HUES6 (cell line): ENCODE results near the gene DNAI1.
"Not testable (repeated sequence)": the region's sequence is repeated elsewhere in the genome, so short reads cannot be mapped to it uniquely, and the experiment has no call there.

ENCODE experiments used
- H3K27ac ChIP-seq: 2 replicates; pipeline ENCODE4 v1.7.0; 2013; ENCODE audit warnings: low read depth, mild to moderate bottlenecking, low read length, inconsistent platforms
- H3K27me3 ChIP-seq: 2 replicates; pipeline ENCODE4 v1.6.1; 2013; ENCODE audit warnings: low read length; ENCODE audit not compliant: control insufficient read depth, insufficient read depth
- H3K36me3 ChIP-seq: 2 replicates; pipeline ENCODE4 v1.6.1; 2013; ENCODE audit warnings: low read length; ENCODE audit not compliant: control insufficient read depth, insufficient read depth
- H3K4me1 ChIP-seq: 2 replicates; pipeline ENCODE4 v1.6.1; 2013; ENCODE audit warnings: low read length; ENCODE audit not compliant: control insufficient read depth, insufficient read depth
- H3K4me3 ChIP-seq: 2 replicates; pipeline ENCODE4 v1.5.1; 2013; ENCODE audit warnings: low read depth, low read length
- H3K9ac ChIP-seq: one replicate; pipeline ENCODE4 v1.6.1; 2013; ENCODE audit warnings: mild to moderate bottlenecking, low read length
- H3K9me3 ChIP-seq: 2 replicates; pipeline ENCODE4 v1.6.1; 2013; ENCODE audit warnings: low read depth, low read length; ENCODE audit not compliant: control insufficient read depth, insufficient read depth

DNAI1 gene

DNA sequence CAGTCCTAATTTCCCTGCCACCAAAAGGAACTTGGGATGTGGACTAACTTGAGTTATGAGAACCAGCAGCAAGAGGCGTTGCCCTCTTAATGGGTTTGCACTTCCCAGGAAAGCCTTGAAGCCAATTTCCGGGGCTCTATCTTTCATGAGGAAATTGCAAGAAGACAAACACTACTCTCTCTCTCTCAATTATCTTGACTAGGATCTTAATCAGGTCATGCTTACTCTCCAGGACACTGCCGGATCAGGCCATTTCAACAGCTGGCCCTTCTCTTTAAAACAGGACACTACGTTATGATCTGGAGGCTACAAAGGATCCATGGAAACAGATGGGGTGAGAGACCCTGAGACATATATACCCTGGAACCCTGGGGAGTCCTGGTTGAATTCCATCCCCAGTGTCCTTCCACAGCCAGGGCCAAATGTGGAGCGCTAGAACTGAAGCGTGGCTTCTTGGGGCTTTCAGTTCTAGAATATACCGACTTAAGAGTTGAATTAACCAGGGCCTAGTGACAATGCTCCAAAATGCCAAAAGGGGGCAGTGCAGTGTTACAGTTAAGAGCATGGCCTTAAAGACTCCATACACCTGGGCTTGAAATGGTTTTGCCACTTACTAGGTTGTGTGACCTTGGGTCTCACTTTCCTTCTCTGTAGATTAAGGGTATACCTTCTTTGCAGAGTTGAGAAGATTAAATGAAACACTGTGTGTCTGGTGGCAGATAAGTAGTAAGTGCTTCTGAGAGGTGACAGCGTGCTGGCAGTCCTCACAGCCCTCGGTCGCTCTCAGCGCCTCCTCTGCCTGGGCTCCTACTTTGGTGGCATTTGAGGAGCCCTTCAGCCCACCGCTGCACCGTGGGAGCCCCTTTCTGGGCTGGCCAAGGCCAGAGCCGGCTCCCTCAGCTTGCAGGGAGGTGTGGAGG is 21.3 kb upstream of the DNAI1 start:
- no peak overlapping the region for H3K4me3 ChIP-seq
- no peaks in the 10 kb centered on the region for H3K9me3 ChIP-seq
- no peak overlapping the region for H3K9ac ChIP-seq
- 0 out of 2 replicates have a peak, but pooled peaks cover 3% of the 10 kb centered on the region for H3K4me1 ChIP-seq
- no peaks in the 10 kb centered on the region for H3K27me3 ChIP-seq
- H3K27ac ChIP-seq: no peak overlapping the region
- peaks cover 5% of the 10 kb centered on the region; the same call in 1 of the 2 replicates for H3K36me3 ChIP-seq

DNA sequence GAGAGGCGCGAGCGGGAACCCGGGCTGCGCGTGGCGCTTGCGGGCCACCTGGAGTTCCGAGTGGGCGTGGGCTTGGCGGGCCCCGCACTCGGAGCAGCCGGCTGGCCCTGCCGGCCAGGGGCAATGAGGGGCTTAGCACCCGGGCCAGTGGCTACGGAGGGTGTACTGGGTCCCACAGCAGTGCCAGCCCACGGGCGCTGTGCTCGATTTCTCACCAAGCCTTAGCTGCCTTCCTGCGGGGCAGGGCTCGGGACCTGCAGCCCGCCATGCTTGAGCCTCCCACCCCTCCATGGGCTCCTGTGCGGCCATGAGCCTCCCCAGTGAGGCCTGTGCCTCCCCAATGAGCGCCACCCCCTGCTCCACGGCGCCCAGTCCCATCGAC is 20.7 kb upstream of the DNAI1 start:
- H3K4me3 ChIP-seq, H3K27me3 ChIP-seq, H3K9ac ChIP-seq, H3K27ac ChIP-seq, H3K4me1 ChIP-seq, H3K9me3 ChIP-seq, H3K36me3 ChIP-seq: not testable (repeated sequence)

DNA sequence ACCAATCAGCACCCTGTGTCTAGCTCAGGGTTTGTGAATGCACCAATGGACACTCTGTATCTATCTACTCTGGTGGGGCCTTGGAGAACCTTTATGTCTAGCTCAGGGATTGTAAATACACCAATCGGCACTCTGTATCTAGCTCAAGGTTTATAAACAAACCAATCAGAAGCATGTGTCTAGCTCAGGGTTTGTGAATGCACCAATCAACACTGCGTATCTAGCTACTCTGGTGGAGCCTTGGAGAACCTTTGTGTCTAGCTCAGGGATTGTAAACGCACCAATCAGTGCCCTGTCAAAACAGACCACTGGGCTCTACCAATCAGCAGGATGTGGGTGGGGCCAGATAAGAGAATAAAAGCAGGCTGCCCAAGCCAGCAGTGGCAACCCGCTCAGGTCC is 20.1 kb upstream of the DNAI1 start:
- H3K9me3 ChIP-seq, H3K9ac ChIP-seq, H3K4me1 ChIP-seq, H3K4me3 ChIP-seq, H3K27me3 ChIP-seq, H3K27ac ChIP-seq, H3K36me3 ChIP-seq: not testable (repeated sequence)

DNA sequence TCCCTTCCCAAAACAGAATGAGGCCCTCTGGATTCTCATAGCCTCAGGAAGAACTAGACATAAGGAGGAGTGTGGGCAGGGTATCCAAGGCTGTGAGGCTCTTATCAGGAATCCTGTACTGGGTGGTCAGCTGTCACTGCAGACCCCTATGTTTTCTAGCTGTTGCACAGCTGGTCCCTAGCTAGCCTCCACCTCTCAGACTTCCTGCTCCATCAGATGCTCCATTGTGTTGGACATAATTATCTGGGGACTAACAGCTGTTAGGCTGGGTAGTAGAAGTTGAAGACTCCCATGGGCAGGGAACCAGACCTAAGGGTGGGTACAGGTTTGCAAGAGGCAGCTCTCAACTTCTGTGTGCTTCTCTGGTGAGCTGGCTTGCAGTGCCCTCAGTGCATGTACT is 18.6 kb upstream of the DNAI1 start:
- peaks cover 5% of the 10 kb centered on the region; the same call in 1 of the 2 replicates for H3K36me3 ChIP-seq
- H3K4me1 ChIP-seq: peaks cover 16% of the 10 kb centered on the region
- H3K27me3 ChIP-seq: no peaks in the 10 kb centered on the region
- no peak overlapping the region for H3K9ac ChIP-seq
- H3K9me3 ChIP-seq: no peaks in the 10 kb centered on the region
- no peak overlapping the region for H3K4me3 ChIP-seq
- no peak overlapping the region for H3K27ac ChIP-seq

DNA sequence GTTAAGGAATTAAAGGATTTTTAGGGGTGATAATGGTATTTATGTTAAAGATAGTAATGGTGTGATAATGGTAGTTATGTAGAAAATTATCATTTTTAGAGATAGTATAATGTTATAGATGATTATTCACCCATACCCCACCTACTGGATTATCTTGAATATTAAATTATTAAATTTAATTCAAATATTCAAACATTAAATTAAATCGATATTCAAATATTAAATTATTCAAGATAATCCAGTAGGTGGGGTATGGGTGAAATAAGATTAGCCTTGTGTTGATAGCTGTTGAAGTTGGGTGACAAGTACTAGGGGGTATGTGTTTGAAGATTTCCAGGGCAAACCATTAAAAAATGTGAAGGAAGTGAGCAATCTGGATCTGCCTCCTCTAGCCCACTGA is 15.8 kb upstream of the DNAI1 start:
- Histone ChIP-seq H3K27ac (no peak overlapping the region), H3K9ac (no peak overlapping the region), H3K9me3 (no peaks in the 10 kb centered on the region), H3K4me1 (peaks cover 12% of the 10 kb centered on the region), H3K36me3 (peaks cover 5% of the 10 kb centered on the region; the same call in 1 of the 2 replicates), H3K4me3 (no peak overlapping the region), H3K27me3 (no peaks in the 10 kb centered on the region)

DNA sequence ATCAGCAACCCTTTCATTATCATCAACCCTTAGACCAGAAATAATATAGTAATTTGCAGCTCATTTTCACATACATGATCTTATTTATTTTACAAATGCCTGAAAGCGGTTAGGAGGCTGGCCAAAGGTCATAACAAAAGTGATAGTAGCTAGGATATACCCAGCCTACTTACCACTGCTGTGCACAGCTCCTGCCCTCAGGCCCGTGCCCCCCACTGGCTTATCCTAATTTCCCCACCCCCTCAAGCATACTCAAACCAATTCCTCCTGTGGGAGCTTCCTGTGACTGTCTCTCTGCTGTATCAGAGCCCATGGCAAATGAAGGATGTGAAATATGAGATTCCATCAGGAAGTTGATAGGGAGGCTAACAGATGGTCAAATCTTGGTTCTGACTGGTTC is 15.1 kb upstream of the DNAI1 start:
- H3K36me3 ChIP-seq: peaks cover 5% of the 10 kb centered on the region; the same call in 1 of the 2 replicates
- H3K9ac ChIP-seq: no peak overlapping the region
- peaks cover 12% of the 10 kb centered on the region for H3K4me1 ChIP-seq
- no peaks in the 10 kb centered on the region for H3K9me3 ChIP-seq
- H3K27ac ChIP-seq: no peak overlapping the region
- H3K27me3 ChIP-seq: no peaks in the 10 kb centered on the region
- no peak overlapping the region; the same call in 1 of the 2 replicates for H3K4me3 ChIP-seq

DNA sequence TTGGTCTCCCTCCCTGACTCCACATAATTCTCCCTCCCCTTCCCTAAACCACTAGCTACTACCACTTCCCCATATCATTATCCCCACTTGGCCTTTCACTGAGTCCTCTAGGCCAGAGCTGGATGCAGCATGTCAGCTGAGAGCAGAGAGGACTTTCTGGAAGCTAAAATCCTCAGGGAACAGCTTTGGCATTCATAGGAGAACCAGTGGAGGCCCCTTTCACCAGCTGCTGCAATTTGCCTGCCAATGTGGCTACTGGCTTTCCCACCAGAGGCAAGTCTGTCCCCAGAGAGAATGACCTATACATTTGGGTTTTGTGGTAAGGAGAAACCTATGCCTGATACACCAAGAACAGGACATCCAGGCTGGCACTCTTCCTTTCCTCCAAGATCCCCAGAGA is 14.6 kb upstream of the DNAI1 start:
- Histone ChIP-seq H3K27ac (no peak overlapping the region), H3K4me3 (no peak overlapping the region), H3K36me3 (peaks cover 5% of the 10 kb centered on the region; the same call in 1 of the 2 replicates), H3K9me3 (no peaks in the 10 kb centered on the region), H3K27me3 (no peaks in the 10 kb centered on the region), H3K4me1 (peaks cover 12% of the 10 kb centered on the region), H3K9ac (no peak overlapping the region)

DNA sequence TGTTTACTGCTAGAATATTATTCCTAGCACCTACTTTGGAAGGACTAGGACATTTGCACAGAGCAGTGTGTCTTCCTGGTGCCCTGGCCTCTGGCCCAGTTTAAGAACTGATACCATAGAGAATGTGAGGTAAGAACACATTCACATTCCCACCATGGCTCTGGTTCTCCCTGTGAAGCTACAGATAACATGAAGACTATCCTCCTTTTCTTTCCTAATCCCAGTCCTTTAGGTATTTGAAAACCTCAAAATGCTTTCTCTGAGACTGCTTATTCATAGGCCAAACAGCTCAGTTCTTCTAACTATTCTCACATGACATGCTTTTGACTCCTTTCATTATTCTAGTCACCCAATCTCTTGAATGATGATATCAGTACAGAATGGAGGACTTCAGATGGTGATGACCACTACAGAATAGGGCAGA is 12.1 kb upstream of the DNAI1 start:
- Histone ChIP-seq H3K36me3 (no peaks in the 10 kb centered on the region), H3K9ac (no peak overlapping the region), H3K27me3 (no peaks in the 10 kb centered on the region), H3K4me1 (peaks cover 19% of the 10 kb centered on the region), H3K4me3 (no peak overlapping the region), H3K27ac (no peak overlapping the region), H3K9me3 (no peaks in the 10 kb centered on the region)

DNA sequence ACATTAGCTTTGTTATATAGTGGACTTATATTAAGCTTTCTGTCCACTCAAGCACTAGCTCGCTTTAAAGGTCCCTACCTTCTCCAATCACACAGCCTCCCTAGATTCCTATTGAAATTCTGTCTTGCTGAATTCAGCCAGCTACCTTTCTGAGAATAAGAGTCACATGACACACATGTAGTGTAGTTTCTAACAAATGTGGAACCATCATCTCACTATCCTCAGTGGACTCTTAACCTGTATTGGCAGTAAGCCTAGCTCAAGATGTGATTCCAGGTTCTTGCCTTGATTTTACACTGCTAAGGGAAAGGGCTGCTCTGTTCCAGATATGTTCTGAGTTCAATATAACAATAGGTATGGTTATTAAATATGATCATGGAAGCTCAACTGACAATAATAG is 11.7 kb upstream of the DNAI1 start:
- Histone ChIP-seq H3K4me1 (peaks cover 23% of the 10 kb centered on the region), H3K9ac (no peak overlapping the region), H3K27ac (no peak overlapping the region), H3K27me3 (no peaks in the 10 kb centered on the region), H3K9me3 (no peaks in the 10 kb centered on the region), H3K36me3 (no peaks in the 10 kb centered on the region), H3K4me3 (no peak overlapping the region)

DNA sequence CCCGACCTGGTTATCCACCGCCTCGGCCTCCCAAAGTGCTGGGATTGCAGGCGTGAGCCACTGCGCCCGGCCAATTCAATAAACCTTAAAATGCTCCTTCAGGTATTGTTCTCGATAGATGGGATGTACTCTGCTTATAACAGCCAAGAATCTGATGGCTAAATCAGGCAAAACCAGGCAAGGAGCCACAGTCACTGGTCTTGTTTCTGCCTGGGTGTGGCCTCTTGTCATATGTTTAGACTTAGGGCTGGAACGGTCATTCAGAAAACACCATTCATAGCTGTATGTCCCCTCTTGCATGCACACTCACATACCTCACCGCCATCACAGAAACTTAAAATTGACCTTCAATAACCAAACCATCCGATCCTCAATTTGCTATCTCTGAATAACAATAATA is 8.0 kb upstream of the DNAI1 start:
- H3K4me3 ChIP-seq: no peak overlapping the region
- peaks cover 21% of the 10 kb centered on the region for H3K4me1 ChIP-seq
- H3K36me3 ChIP-seq: no peaks in the 10 kb centered on the region
- H3K9ac ChIP-seq: no peak overlapping the region
- H3K27ac ChIP-seq: no peak overlapping the region
- H3K27me3 ChIP-seq: no peaks in the 10 kb centered on the region
- H3K9me3 ChIP-seq: no peaks in the 10 kb centered on the region

DNA sequence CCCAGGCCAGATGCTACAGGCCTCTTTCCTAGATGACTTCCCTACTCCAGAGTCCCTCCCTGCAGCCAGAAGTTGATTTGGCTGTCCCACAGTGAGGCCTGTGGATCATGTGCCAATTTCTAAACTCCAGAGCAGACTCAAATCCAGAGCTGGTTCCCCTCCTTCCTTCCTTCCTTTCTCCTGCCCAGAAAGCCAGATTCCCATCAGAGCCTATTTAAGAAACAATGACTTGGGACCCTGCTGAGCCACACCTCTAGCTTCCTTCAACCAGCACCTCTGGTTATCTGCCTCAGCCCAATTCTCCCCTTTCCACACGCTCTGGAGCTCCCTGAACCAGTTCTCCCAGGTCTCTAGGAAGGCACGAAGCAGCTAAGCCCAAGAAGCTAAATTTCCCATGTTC is 7.5 kb upstream of the DNAI1 start:
- Histone ChIP-seq H3K4me1 (peaks cover 21% of the 10 kb centered on the region), H3K36me3 (no peaks in the 10 kb centered on the region), H3K27me3 (no peaks in the 10 kb centered on the region), H3K9me3 (no peaks in the 10 kb centered on the region), H3K4me3 (no peak overlapping the region), H3K27ac (no peak overlapping the region), H3K9ac (no peak overlapping the region)
